H1 (cell line): ENCODE results near the gene ODR4. TPM values are rescaled to one million over a fixed set of nuclear protein-coding genes. Genes with fewer than 3 reads are reported as not detected.

Source experiments
- CTCF ChIA-PET: fragments of 300-600 bp; sonication (Branson Sonifier 250); formaldehyde crosslinking; loops from one replicate; lab custom pipeline; 2021; ENCODE audit not compliant: partially characterized antibody; lab: Charles Lee
- POLR2A ChIA-PET: fragments of 300-600 bp; sonication (Branson Sonifier 250); formaldehyde crosslinking; loops from one replicate; lab custom pipeline; 2021; ENCODE audit warnings: inconsistent platforms; ENCODE audit not compliant: partially characterized antibody; lab: Charles Lee
- DNase-seq, 2 experiments: peaks; one replicate each; pipeline versions ENCODE4 v3.0.0 to v3.0.0-alpha.2; 2010 to 2022; ENCODE audit warnings: low spot score in 2 of 2, low read depth in 1 of 2, mixed read lengths in 1 of 2
- FAIRE-seq: peaks from 2 replicates; lab custom pipeline; 2011; peaks lifted over from hg19 to GRCh38; lab: Jason Lieb, UNC
- H2AFZ ChIP-seq: 2 replicates; pipeline ENCODE4 v1.8.1; 2012; ENCODE audit warnings: low read length, inconsistent platforms
- H2AK5ac ChIP-seq: 2 replicates; pipeline ENCODE4 v1.6.1; 2013; ENCODE audit warnings: low read depth, low read length
- H2BK120ac ChIP-seq: replicated peaks from 2 replicates; pipeline ENCODE3; 2013; ENCODE audit warnings: low read depth, low read length, inconsistent platforms
- H2BK12ac ChIP-seq: 2 replicates; pipeline ENCODE4 v1.6.1; 2013; ENCODE audit warnings: low read depth, low read length
- H2BK15ac ChIP-seq: 2 replicates; pipeline ENCODE4 v1.6.1; 2013; ENCODE audit warnings: low read length
- H2BK20ac ChIP-seq: 2 replicates; pipeline ENCODE4 v1.6.1; 2013; ENCODE audit warnings: low read length
- H2BK5ac ChIP-seq: 2 replicates; pipeline ENCODE4 v1.6.1; 2013; ENCODE audit warnings: low read depth, low read length
- H3K14ac ChIP-seq: 2 replicates; pipeline ENCODE4 v1.6.1; 2013; ENCODE audit warnings: inconsistent platforms; ENCODE audit not compliant: insufficient read length
- H3K18ac ChIP-seq: 2 replicates; pipeline ENCODE4 v1.6.1; 2013; ENCODE audit warnings: low read length; ENCODE audit errors: extremely low read depth
- H3K23ac ChIP-seq: 2 replicates; pipeline ENCODE4 v1.6.1; 2013; ENCODE audit warnings: inconsistent platforms; ENCODE audit not compliant: insufficient read length
- H3K23me2 ChIP-seq: 2 replicates; pipeline ENCODE4 v1.6.1; 2013; ENCODE audit warnings: low read depth, low read length
- H3K27ac ChIP-seq: 2 replicates; pipeline ENCODE4 v1.6.1; 2011; ENCODE audit warnings: low read depth, low read length, inconsistent platforms
- H3K27me3 ChIP-seq, 4 experiments: replicated peaks in 1 of 4; 1 replicate in 1 of 4; 2 replicates in 3 of 4; pipeline versions ENCODE4 v1.6.1 to v1.8.1; 2011 to 2013; ENCODE audit warnings: low read length in 3 of 4, mild to moderate bottlenecking in 3 of 4, inconsistent platforms in 2 of 4, mixed read lengths in 2 of 4, moderate library complexity in 1 of 4; ENCODE audit not compliant: control insufficient read depth in 3 of 4, insufficient read depth in 3 of 4; ENCODE audit errors: extremely low read depth in 1 of 4
- H3K36me3 ChIP-seq, 4 experiments: 2 replicates each; pipeline versions ENCODE4 v1.6.1 to v1.8.1; 2011 to 2013; ENCODE audit warnings: mild to moderate bottlenecking in 4 of 4, low read length in 3 of 4, moderate library complexity in 2 of 4, control low read depth in 1 of 4, inconsistent platforms in 1 of 4; ENCODE audit not compliant: insufficient read depth in 4 of 4, control insufficient read depth in 2 of 4
- H3K4ac ChIP-seq: replicated peaks from 2 replicates; pipeline ENCODE3; 2013; ENCODE audit warnings: low read length, low read depth, mixed read lengths, inconsistent platforms; ENCODE audit not compliant: insufficient read length
- H3K4me1 ChIP-seq, 4 experiments: replicated peaks in 1 of 4; 1 replicate in 1 of 4; 2 replicates in 3 of 4; pipeline versions ENCODE4 v1.6.1 to v1.8.1; 2011 to 2013; ENCODE audit warnings: low read length in 3 of 4, inconsistent platforms in 2 of 4, mixed read lengths in 1 of 4; ENCODE audit not compliant: insufficient read depth in 4 of 4, control insufficient read depth in 3 of 4
- H3K4me2 ChIP-seq, 2 experiments: 2 replicates each; pipeline versions ENCODE4 v1.6.1 to v1.8.1; 2011 to 2013; ENCODE audit warnings: low read depth in 2 of 2, low read length in 2 of 2, control low read depth in 1 of 2, inconsistent platforms in 1 of 2, mild to moderate bottlenecking in 1 of 2; ENCODE audit not compliant: insufficient read depth in 1 of 2
- H3K4me3 ChIP-seq, 4 experiments: fragments of 200-600, 300-600 bp in 1 of 4; sonication (generic), shearing (Covaris generic), sonication (Bioruptor Twin) in 1 of 4; 2 replicates each; pipeline versions ENCODE4 v1.5.1 to v1.8.1; 2011 to 2016; ENCODE audit warnings: low read length in 4 of 4, low read depth in 3 of 4, control low read depth in 2 of 4, inconsistent platforms in 2 of 4, mild to moderate bottlenecking in 2 of 4, mixed read lengths in 1 of 4, moderate library complexity in 1 of 4; ENCODE audit not compliant: insufficient read depth in 2 of 4; ENCODE audit errors: extremely low read depth in 1 of 4
- H3K56ac ChIP-seq: replicated peaks from 2 replicates; pipeline ENCODE3; 2013; ENCODE audit warnings: low read depth, mild to moderate bottlenecking, mixed read lengths, low read length, inconsistent platforms; ENCODE audit not compliant: insufficient read length
- H3K79me1 ChIP-seq: 2 replicates; pipeline ENCODE4 v1.6.1; 2013; ENCODE audit warnings: low read depth, low read length, control low read depth
- H3K79me2 ChIP-seq, 2 experiments: 2 replicates each; pipeline versions ENCODE4 v1.6.1 to v1.8.1; 2012 to 2013; ENCODE audit warnings: low read length in 2 of 2, mild to moderate bottlenecking in 2 of 2, inconsistent platforms in 1 of 2; ENCODE audit not compliant: insufficient read depth in 2 of 2, control insufficient read depth in 1 of 2
- H3K9ac ChIP-seq, 4 experiments: replicated peaks in 1 of 4; 1 replicate in 1 of 4; 2 replicates in 3 of 4; pipeline versions ENCODE4 v1.6.1 to v1.8.1; 2011 to 2013; ENCODE audit warnings: low read depth in 3 of 4, low read length in 3 of 4, control low read depth in 2 of 4, mild to moderate bottlenecking in 2 of 4, moderate library complexity in 2 of 4, inconsistent platforms in 1 of 4; ENCODE audit errors: extremely low read depth in 1 of 4
- H3K9me3 ChIP-seq, 2 experiments: 2 replicates each; pipeline versions ENCODE4 v1.6.1 to v1.8.1; 2012 to 2013; ENCODE audit warnings: mild to moderate bottlenecking in 2 of 2, moderate library complexity in 2 of 2, control low read depth in 1 of 2, inconsistent platforms in 1 of 2, low read depth in 1 of 2, low read length in 1 of 2, mixed read lengths in 1 of 2; ENCODE audit not compliant: insufficient read depth in 2 of 2
- H4K20me1 ChIP-seq, 2 experiments: replicated peaks in 1 of 2; 2 replicates each; pipeline versions ENCODE3 to v1.8.1; 2011 to 2013; ENCODE audit warnings: inconsistent platforms in 2 of 2, low read length in 2 of 2, mild to moderate bottlenecking in 1 of 2; ENCODE audit not compliant: insufficient read depth in 2 of 2, control insufficient read depth in 1 of 2
- H4K5ac ChIP-seq: 2 replicates; pipeline ENCODE4 v1.6.1; 2013; ENCODE audit warnings: low read length, low read depth, mixed read lengths, inconsistent platforms; ENCODE audit not compliant: insufficient read length
- H4K8ac ChIP-seq: 2 replicates; pipeline ENCODE4 v1.8.0; 2013; ENCODE audit warnings: mild to moderate bottlenecking, moderate library complexity, low read length, inconsistent platforms; ENCODE audit not compliant: insufficient read depth; ENCODE audit errors: extremely low read depth
- H4K91ac ChIP-seq: replicated peaks from 2 replicates; pipeline ENCODE3; 2013; ENCODE audit warnings: low read length, mixed read lengths, inconsistent platforms; ENCODE audit not compliant: insufficient read length
- CHD2 ChIP-seq: IDR thresholded peaks from 2 replicates; pipeline ENCODE4 v1.6.1; 2012; ENCODE audit warnings: low read length, improper control_type of control experiment
- WGBS, 2 experiments: shearing (Covaris generic) in 1 of 2; methylation state at CpG; one replicate each; pipeline versions ENCODE4 v1.1.6 to v1.1.7; 2013 to 2015; ENCODE audit warnings: low lambda C conversion rate in 2 of 2, mixed read lengths in 2 of 2, inconsistent platforms in 1 of 2, low coverage in 1 of 2, missing lambda C conversion rate in 1 of 2; ENCODE audit not compliant: insufficient replicate concordance in 2 of 2, insufficient coverage in 1 of 2, insufficient read length in 1 of 2; ENCODE audit errors: extremely low coverage in 1 of 2, missing lambda C conversion rate in 1 of 2; 5-methylcytosine and 5-hydroxymethylcytosine counted together
- polyA plus RNA-seq, 7 experiments: library from polyadenylated mRNA; depleted of rRNA in 3 of 7; stranded (reverse) in 5 of 7; unstranded in 2 of 7; fragments of >200 nt in 5 of 7; fragments of 200-250 nt in 2 of 7; gene quantifications; 1 replicate in 5 of 7; 2 replicates in 1 of 7; 4 replicates in 1 of 7; pipeline versions ENCODE4 v1.2.1 to v1.2.3, GENCODE V29; 2011 to 2013; ENCODE audit warnings: missing spikeins in 2 of 7, mixed read lengths in 2 of 7
- total RNA-seq: library from RNA; stranded (reverse); fragmentation: NEBNext Ultra II Directional; extraction: Animal tissue kit (Norgen Biotek cat#: 25700); gene quantifications from 2 replicates; pipeline ENCODE4 v1.2.1, GENCODE V29; 2021

The ODR4 gene
- total and polyA plus RNA-seq, 2 of the 8 experiments (the other 6 are each of a cell fraction or from before 2014, with no cell fraction given) = 4.1 to 14.1 TPM

- Histone ChIP-seq H3K18ac (no peak overlapping the region), H2AFZ (no peak overlapping the region), H4K8ac (no peak overlapping the region), H3K79me1 (no peaks in the 10 kb centered on the region), H3K56ac (no peak overlapping the region), H3K23ac (peak overlapping the region; percentile 92), H3K9ac (no peak overlapping the region), H2AK5ac (no peak overlapping the region), H3K27me3 (no peaks in the 10 kb centered on the region), H2BK12ac (no peak overlapping the region), H3K14ac (no peak overlapping the region), H3K27ac (no peak overlapping the region), H4K91ac (no peak overlapping the region), H3K4me3 (no peak overlapping the region), H2BK15ac (no peak overlapping the region), H4K5ac (no peak overlapping the region), H4K20me1 (no peaks in the 10 kb centered on the region), H3K23me2 (no peaks in the 10 kb centered on the region; the same call in 1 of the 2 replicates), H2BK120ac (no peak overlapping the region), H3K4me2 (no peak overlapping the region), H3K79me2 (no peaks in the 10 kb centered on the region), H2BK20ac (no peak overlapping the region), H3K36me3 (no peaks in the 10 kb centered on the region), H3K9me3 (no peaks in the 10 kb centered on the region), H3K4me1 (no peaks in the 10 kb centered on the region), H2BK5ac (no peak overlapping the region), H3K4ac (no peak overlapping the region)
- FAIRE-seq (no peak), DNase-seq (no peak)
- POLR2A ChIA-PET = no interaction called here
- CTCF ChIA-PET = no interaction called here
- 88% methylated on average over 1 of the region's 1 CpG; no CpG with 5 or more reads in 1 of the 2 experiments for WGBS, 2 experiments
- no peak for TF ChIP-seq CHD2
These were observed 59.7 kb downstream of the ODR4 start for GRCh38 chr1:186435336-186435735.
